ENCODE data around the gene CFAP43.

DNA sequence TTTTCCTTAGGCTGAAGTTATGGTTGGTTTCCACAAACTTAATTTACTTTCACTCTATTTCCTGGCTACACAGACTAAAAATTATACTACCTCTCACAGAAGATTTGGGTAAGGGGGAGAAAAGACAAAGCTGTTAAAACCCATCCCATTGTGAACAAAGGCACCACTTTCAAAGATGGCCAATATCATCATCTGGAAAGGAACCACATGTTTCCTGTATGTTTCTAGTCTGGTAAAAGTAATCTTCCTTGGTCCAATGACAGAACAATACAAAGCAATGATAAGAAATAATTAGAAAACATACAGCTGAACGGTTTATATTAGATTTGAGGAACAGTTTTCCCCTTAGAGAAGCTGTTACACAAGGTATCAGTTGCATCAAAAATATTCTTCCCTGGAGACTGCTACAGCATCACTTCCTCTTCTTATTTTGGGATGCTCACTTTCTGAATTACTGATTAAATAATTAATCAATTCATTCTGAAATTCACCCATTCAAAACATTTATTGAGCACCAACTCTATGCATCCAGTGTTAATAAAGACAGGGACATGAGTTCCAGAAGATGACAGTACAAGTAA lies 118.7 kb downstream of the CFAP43 start:
- TF ChIP-seq CTCF (conservative IDR thresholded peaks at IDR 0.05): no peak
- no peak for TF ChIP-seq ZFX (IDR thresholded peaks at IDR 0.05)

All from C4-2B (cell line).